ENCODE measurements around the gene HDAC7. TPM values are rescaled to one million over a fixed set of nuclear protein-coding genes. Genes with fewer than 3 reads are reported as not detected.

The HDAC7 gene
- total RNA-seq, 2 donors from 2014 or later = 27.3 to 29.7 TPM

DNA sequence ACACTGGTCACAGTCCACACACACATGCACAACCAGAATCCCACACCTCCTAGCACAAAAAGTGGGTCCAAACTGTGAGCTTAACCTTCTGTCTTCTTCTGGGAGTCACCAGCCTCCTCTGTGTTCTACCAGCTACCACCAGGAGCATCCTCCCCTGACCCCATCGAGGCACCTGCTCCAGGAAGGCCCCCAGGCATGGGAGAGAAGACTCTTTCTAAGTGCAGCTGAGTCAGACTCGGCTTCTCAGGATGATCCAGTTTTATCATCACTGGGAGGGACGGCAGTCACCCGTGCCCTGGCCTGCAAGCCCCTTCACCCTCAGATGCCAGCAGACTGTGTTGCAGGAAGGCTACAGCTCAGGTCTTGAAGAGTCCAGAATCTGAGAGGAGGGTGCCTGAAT, 86.6 kb downstream of the HDAC7 start:
- H3K9me3 ChIP-seq = no peaks in the 10 kb centered on the region
- no peaks in the 10 kb centered on the region for H3K36me3 ChIP-seq
- no peak overlapping the region for H3K27ac ChIP-seq
- TF ChIP-seq, protein P1, sequence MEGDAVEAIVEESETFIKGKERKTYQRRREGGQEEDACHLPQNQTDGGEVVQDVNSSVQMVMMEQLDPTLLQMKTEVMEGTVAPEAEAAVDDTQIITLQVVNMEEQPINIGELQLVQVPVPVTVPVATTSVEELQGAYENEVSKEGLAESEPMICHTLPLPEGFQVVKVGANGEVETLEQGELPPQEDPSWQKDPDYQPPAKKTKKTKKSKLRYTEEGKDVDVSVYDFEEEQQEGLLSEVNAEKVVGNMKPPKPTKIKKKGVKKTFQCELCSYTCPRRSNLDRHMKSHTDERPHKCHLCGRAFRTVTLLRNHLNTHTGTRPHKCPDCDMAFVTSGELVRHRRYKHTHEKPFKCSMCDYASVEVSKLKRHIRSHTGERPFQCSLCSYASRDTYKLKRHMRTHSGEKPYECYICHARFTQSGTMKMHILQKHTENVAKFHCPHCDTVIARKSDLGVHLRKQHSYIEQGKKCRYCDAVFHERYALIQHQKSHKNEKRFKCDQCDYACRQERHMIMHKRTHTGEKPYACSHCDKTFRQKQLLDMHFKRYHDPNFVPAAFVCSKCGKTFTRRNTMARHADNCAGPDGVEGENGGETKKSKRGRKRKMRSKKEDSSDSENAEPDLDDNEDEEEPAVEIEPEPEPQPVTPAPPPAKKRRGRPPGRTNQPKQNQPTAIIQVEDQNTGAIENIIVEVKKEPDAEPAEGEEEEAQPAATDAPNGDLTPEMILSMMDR (IDR thresholded peaks at IDR 0.05) = no peak
- peaks cover 4% of the 10 kb centered on the region for H3K4me1 ChIP-seq
- intact Hi-C loops (cut with DNase I) = no loop called here
- H3K9ac ChIP-seq (ENCODE audit: low read depth in 2 of 2, low read length in 2 of 2) = no peak overlapping the region
- no peak for DNase-seq
- H3K27me3 ChIP-seq = no peaks in the 10 kb centered on the region
- H3K4me3 ChIP-seq = no peak overlapping the region

Other genes starting within 250 kb of the HDAC7 start
- 10 to 100 TPM; 16.7 to 17.0 TPM for gene RPAP3, start 113.9 kb downstream of the HDAC7 start, total RNA-seq
- gene ENDOU, start 94.4 kb downstream of the HDAC7 start, total RNA-seq = not detected
- 10 to 100 TPM; 10.1 TPM for gene RAPGEF3, start 61.0 kb downstream of the HDAC7 start, total RNA-seq
- gene SLC48A1, start 46.7 kb downstream of the HDAC7 start, total RNA-seq = 10 to 100 TPM; 12.2 to 17.9 TPM
- 100 to 1,000 TPM; 124 to 140 TPM for gene VDR, start 85.1 kb upstream of the HDAC7 start, total RNA-seq
- gene TMEM106C, start 143.7 kb upstream of the HDAC7 start, total RNA-seq = 100 to 1,000 TPM; 187 to 258 TPM
- 1 to 10 TPM; 1.1 to 1.3 TPM for gene COL2A1, start 184.6 kb upstream of the HDAC7 start, total RNA-seq